ENCODE measurements around the gene CHI3L2.
A peak's percentile ranks its signal among the peaks of the same experiment; 100 is the strongest.

The CHI3L2 gene

GRCh38 chr1:111218701-111219556, 8.6 kb upstream of the CHI3L2 start:
- FAIRE-seq (no peak), DNase-seq (ENCODE audit: insufficient read length, low spot score) (no peak)

DNA sequence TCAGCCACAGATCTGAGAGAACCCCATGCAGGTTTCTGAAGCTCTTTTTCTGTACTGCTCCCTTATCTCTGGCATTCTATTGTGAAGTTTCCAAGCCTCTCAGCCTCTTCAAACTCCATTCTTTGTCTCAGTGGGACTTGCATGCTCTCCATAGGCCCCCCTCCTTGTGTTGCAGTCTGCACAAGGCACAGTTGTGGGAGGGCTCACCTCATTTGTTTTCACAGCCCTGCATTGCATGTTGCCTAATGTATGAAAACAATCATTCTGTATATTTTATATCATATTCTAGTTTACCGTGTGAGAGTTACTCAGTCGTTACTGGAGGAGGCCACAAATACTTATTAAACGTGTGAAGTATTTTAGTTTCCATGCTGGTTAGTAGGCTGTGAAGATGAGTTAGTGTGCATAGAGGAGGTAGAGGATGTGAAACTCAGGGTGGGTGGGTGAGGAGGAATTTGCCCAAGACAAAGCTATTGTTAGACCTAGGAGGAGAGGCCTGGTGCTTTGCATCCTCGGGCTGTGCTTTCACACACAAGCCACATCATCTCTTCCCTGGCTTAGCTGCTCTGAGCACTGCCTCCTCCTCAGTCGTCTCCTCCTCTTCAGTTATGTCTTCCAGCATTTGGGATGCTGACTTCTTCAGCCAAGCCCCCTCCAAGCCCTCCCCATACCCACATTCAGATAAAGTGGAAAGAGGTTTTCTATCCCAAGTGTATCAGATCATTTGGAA, 7.8 kb upstream of the CHI3L2 start:
- DNase-seq (ENCODE audit: insufficient read length, low spot score) (no peak), FAIRE-seq (no peak)

DNA sequence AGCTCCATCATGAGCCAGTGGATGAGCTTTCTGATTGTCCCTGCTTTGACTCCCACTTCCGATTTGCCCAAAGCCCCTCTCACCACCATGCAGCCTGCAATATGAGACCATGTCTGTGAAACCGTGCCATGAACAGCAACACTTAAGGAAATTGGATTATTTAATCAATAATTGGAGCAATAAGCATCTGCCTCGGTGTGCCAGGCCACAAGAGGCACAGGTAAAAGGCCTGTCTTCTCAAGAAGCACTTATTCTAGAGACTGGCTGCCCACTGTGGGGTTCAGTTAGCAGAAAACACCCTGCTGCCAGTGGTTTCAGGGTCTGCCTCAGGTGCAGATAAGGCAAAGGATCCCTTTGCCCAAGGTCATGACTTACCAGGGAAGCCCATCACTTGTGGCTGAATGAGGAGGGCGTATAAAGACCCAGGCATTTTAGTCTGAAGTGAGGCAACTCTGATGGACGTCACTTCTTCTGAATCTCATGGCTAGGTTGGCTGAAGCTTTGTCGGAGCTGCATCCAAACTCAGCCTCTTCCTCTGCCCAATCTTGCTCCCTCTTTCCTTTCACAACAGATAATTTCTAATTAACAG, 7.1 kb upstream of the CHI3L2 start:
- DNase-seq (ENCODE audit: insufficient read length, low spot score) (no peak), FAIRE-seq (no peak)

DNA sequence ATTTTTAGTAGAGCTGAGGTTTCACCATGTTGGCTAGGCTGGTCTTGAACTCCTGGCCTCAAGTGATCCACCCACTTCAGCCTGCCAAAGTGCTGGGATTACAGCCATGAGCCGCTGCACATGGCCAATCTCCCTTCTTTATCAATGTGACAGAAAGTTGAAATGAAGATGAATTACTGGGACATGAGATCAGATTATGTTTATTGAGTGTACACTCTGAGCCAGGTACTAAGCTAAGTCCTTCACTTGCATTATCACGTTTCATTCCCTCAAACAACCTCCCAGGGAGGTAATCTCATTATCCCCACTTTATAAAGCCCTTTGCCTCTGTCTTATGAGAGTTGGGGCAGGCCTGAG, 6.3 kb upstream of the CHI3L2 start:
- DNase-seq (ENCODE audit: insufficient read length, low spot score) = no peak
- FAIRE-seq = no peak

GRCh38 chr1:111221633-111222291, 5.8 kb upstream of the CHI3L2 start:
- DNase-seq (ENCODE audit: insufficient read length, low spot score) (no peak), FAIRE-seq (no peak)

- FAIRE-seq = no peak
- DNase-seq (ENCODE audit: insufficient read length, low spot score) = peak; percentile 67
Observed at GRCh38 chr1:111222308-111223125, 5.0 kb upstream of the CHI3L2 start.

DNA sequence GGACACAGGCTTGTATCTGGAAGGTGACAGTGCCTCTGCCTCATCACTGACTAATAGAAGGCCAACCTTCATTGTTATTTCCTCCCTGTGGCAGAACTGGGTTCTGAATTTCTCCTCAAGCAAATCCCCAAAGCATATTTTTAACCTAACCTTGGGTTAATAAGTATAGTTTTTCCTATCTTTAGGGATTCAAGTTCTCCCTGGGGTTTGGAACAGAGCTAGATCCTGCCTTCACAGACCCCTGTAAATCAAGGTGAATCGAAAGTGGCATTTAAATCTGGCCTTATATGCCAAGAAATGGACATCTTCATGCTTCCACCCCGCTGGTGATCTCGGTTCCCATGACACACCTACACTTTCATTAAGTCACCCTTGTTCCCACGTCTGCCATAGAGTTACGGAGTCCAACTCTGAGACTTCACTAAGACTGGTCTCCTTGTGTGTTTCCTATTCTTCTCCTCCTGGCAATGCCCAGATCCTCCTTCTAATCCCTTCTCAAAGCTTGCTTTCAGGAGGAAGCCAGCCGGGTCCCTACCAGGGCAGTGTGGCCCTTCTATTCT, 4.3 kb upstream of the CHI3L2 start:
- FAIRE-seq = no peak
- DNase-seq (ENCODE audit: insufficient read length, low spot score) = no peak

GRCh38 chr1:111225091-111225490, 2.4 kb upstream of the CHI3L2 start:
- DNase-seq (ENCODE audit: insufficient read length, low spot score) (no peak), FAIRE-seq (no peak)

- FAIRE-seq = no peak
- DNase-seq (ENCODE audit: insufficient read length, low spot score) = no peak
Observed at GRCh38 chr1:111225717-111226400, 1.7 kb upstream of the CHI3L2 start.

GRCh38 chr1:111227851-111228747, 586 bp downstream of the CHI3L2 start:
- DNase-seq (ENCODE audit: insufficient read length, low spot score) (no peak), FAIRE-seq (no peak)

DNA sequence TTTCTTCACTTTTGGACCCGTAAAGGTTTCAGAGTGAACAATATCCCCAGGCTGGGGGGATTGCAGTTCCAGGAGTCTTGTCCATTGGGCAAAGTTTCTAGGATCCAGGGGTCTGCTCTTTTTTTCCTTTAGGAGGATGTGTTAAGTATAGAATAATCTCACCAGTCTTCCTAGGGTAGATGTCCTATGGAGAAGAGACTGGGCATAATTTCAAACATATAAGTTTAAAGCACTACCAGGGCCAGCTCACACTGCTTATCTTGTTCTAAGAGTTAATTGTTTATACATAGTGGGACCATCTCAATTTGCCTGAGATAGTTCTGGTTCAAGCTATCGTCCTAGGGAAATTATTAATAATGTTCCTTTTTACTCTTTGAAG, 1.2 kb downstream of the CHI3L2 start:
- DNase-seq (ENCODE audit: insufficient read length, low spot score) (no peak), FAIRE-seq (no peak)

DNA sequence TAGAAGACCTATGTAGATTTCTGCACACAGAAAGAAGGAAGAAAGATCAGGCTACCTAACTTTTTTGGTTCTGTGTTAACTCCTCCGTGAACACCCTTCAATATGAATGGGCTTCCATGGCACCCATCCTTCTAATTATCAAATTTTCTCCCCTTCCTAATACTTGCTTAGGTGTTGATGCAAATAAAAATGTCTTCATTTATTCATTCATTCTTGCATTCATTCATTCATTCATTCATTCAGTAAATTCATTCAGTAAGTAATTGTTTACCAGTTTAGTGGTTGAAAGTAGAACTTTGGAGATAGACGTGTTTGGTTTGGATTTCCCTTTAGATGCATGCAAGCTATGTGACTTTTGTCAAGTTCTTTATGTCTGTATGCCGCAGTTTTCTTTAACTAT, 4.6 kb downstream of the CHI3L2 start:
- no peak for DNase-seq (ENCODE audit: insufficient read length, low spot score)
- FAIRE-seq = no peak

GRCh38 chr1:111234258-111234657, 6.7 kb downstream of the CHI3L2 start:
- FAIRE-seq (no peak), DNase-seq (ENCODE audit: insufficient read length, low spot score) (no peak)

- DNase-seq (ENCODE audit: insufficient read length, low spot score) = no peak
- FAIRE-seq = no peak
Observed at GRCh38 chr1:111234866-111235265, 7.4 kb downstream of the CHI3L2 start.

- DNase-seq (ENCODE audit: insufficient read length, low spot score) (no peak), FAIRE-seq (no peak)
Observed at GRCh38 chr1:111236379-111236778, 8.9 kb downstream of the CHI3L2 start.

DNA sequence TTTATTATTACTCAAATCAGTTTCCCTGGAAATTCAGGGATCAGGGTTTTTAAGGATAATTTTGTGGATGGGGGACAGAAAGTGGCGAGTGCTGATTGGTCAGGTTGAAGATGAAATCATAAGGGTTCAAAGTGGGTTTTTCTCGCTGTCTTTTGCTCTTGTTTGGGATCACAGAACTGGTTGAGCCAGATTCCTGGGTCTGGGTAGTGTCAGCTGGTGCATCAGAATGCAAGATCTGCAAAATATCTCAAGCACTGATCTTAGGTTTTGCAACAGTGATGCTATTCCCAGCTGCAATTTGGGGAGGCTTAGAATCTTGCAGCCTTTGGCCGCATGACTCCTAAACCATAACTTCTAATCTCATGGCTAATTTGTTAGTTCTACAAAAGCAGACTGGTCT, 9.3 kb downstream of the CHI3L2 start:
- FAIRE-seq = no peak

DNA sequence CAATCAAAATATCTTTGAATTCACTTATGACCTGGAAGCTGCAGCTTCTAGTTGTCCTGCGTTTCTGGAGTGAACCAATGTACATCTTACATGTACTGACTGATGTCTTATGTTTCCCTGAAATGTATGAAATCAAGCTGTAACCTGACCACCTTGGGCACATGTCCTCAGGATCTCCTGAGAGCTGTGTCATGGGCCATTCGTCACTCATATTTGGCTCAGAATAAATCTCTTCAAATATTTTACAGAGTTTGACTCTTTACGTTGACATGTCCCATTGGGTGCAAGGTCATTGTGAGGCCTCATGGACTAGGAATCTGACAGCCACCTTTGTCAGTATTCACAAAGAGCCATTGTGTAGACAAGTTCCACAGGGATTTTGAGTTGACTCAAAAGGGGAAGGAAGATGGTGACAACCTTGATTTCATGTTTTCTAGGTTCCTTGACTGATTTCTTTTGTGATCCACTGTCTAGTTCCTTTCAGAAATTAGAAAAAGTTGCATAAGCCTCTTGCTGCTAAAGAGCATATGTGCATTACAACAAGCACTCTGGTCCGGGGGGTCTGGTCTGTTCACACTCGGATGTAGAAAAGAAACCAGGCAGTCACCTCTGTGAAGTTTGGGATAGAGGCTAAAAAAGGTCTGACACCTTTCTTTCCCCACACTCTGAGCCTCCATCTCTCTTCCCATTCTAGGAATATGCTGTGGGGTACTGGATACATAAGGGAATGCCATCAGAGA, 10.7 kb downstream of the CHI3L2 start:
- FAIRE-seq = no peak
- no peak for DNase-seq (ENCODE audit: insufficient read length, low spot score)

More for the DNA sequence above, 9.3 kb downstream of the CHI3L2 start:
- no peak for DNase-seq (ENCODE audit: insufficient read length, low spot score)

DNA sequence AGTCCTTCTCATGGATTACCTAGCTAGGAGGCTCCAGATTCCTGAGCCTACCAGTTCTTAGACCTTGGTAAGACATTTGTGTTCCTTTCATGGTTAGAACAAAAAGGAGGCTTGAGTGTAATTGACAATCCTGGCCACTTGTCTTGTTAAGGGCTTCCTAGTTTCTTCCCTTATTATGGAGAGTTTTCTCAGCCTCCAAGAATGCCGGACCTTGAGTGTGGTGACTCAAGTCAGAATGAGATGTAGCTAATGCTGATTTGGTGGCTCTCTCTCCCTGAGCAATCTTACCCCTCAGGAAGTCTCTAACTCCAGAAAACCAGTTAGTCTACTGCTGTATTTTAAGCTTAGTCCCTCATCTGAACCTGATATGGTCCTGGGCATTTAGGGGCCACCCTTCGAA, 14.3 kb downstream of the CHI3L2 start:
- FAIRE-seq = no peak
- no peak for DNase-seq (ENCODE audit: insufficient read length, low spot score)
